ENCODE results near the gene CMIP.

- no peak for TF ChIP-seq CTCF (IDR thresholded peaks at IDR 0.05)
- no peak for TF ChIP-seq POLR2A (IDR thresholded peaks at IDR 0.05)
- TF ChIP-seq POLR2AphosphoS5 (IDR thresholded peaks at IDR 0.05), result no peak
Measured at GRCh38 chr16:81473066-81473488, 28.5 kb downstream of the CMIP start.

Measured in prostate gland (tissue), 2 donors.